K562 (cell line): ENCODE measurements around the gene LTA. TPM values are rescaled to one million over a fixed set of nuclear protein-coding genes. Genes with fewer than 3 reads are reported as not detected.

Source experiments
- ATAC-seq: fragments of 200-7000 bp; cut with Tn5 transposase; 3 replicates; pipeline ENCODE4 v1.9.1; 2020; ENCODE audit warnings: moderate library complexity
- BruUV-seq: library from RNA; stranded (reverse); fragments of 400-500 nt; replicated peaks from 2 replicates; lab custom pipeline; 2021; lab: Mats Ljungman, UMichigan
- CTCF ChIA-PET: fragments of 300-600 bp; formaldehyde crosslinking; extraction: SDS; loops from one replicate; lab custom pipeline; 2021; ENCODE audit warnings: low intra/inter-chr PET ratio; lab: Yijun Ruan, JAX
- POLR2A ChIA-PET: fragments of 300-600, 350-650 bp; sonication (Branson Sonifier 250); formaldehyde crosslinking; extraction: SDS; loops from one replicate; lab custom pipeline; 2021; ENCODE audit warnings: antibody characterized with exemption, inconsistent platforms; lab: Yijun Ruan, JAX
- DNase-seq, 4 experiments: peaks; one replicate each; pipeline versions ENCODE4 v3.0.0 to v3.0.0-alpha.2; 2011 to 2018; ENCODE audit warnings: low spot score in 3 of 4, mixed read lengths in 3 of 4; ENCODE audit errors: extremely low read depth in 1 of 4
- FAIRE-seq: peaks from 2 replicates; lab custom pipeline; 2011; peaks lifted over from hg19 to GRCh38; lab: Jason Lieb, UNC
- H2AFZ ChIP-seq: 2 replicates; pipeline ENCODE4 v1.6.0; 2011; ENCODE audit warnings: low read depth, low read length, control low read depth, inconsistent platforms
- H3K27ac ChIP-seq: fragments of 200-600 bp; 3 replicates; pipeline ENCODE4 v1.8.0; 2011; ENCODE audit warnings: low read depth, mild to moderate bottlenecking, control low read depth, inconsistent platforms, low read length, moderate library complexity, mixed read lengths; ENCODE audit errors: extremely low read depth
- H3K27me3 ChIP-seq, 2 experiments: fragments of 300-600 bp in 1 of 2; 2 replicates in 1 of 2; 3 replicates in 1 of 2; pipeline versions ENCODE4 v1.6.0 to v1.8.0; 2011; ENCODE audit warnings: inconsistent platforms in 2 of 2, low read length in 2 of 2, mild to moderate bottlenecking in 1 of 2, mixed read lengths in 1 of 2, moderate library complexity in 1 of 2; ENCODE audit not compliant: control insufficient read depth in 2 of 2, insufficient read depth in 2 of 2
- H3K36me3 ChIP-seq: fragments of 300-600 bp; 3 replicates; pipeline ENCODE4 v1.8.0; 2011; ENCODE audit warnings: mild to moderate bottlenecking, low read length, inconsistent platforms; ENCODE audit not compliant: control insufficient read depth, insufficient read depth
- H3K4me1 ChIP-seq, 2 experiments: fragments of 200-600 bp in 1 of 2; replicated peaks in 1 of 2; 2 replicates in 1 of 2; 3 replicates in 1 of 2; pipeline versions ENCODE4 v1.5.1 to v1.8.0; 2011; ENCODE audit warnings: inconsistent platforms in 2 of 2, low read length in 2 of 2, mild to moderate bottlenecking in 1 of 2, mixed read lengths in 1 of 2, moderate library complexity in 1 of 2; ENCODE audit not compliant: control insufficient read depth in 2 of 2, insufficient read depth in 2 of 2
- H3K4me2 ChIP-seq: 2 replicates; pipeline ENCODE4 v1.6.1; 2011; ENCODE audit warnings: low read length, control low read depth, inconsistent platforms, mixed read lengths; ENCODE audit not compliant: insufficient read depth
- H3K4me3 ChIP-seq: fragments of 200-600 bp; sonication (generic), shearing (Covaris generic); 2 replicates; pipeline ENCODE4 v1.5.1; 2016; ENCODE audit warnings: control low read depth, inconsistent platforms
- H3K79me2 ChIP-seq: fragments of 200-600 bp; 3 replicates; pipeline ENCODE4 v1.8.0; 2011; ENCODE audit warnings: low read length, inconsistent platforms; ENCODE audit not compliant: control insufficient read depth, insufficient read depth
- H3K9ac ChIP-seq, 2 experiments: 2 replicates each; pipeline versions ENCODE4 v1.6.0 to v1.6.1; 2011; ENCODE audit warnings: low read depth in 2 of 2, low read length in 2 of 2, control low read depth in 1 of 2, inconsistent platforms in 1 of 2, mild to moderate bottlenecking in 1 of 2, mixed read lengths in 1 of 2; ENCODE audit not compliant: insufficient read depth in 1 of 2
- H3K9me1 ChIP-seq: one replicate; pipeline ENCODE4 v1.6.0; 2011; ENCODE audit warnings: inconsistent platforms, mild to moderate bottlenecking, low read length, moderate library complexity; ENCODE audit not compliant: control insufficient read depth, insufficient read depth
- H3K9me3 ChIP-seq: replicated peaks from 2 replicates; pipeline ENCODE4 v1.5.1; 2011; ENCODE audit warnings: low read depth, low read length, inconsistent platforms; ENCODE audit not compliant: control insufficient read depth, insufficient read depth
- H4K20me1 ChIP-seq: replicated peaks from 2 replicates; pipeline ENCODE4 v1.6.1; 2011; ENCODE audit warnings: low read length, inconsistent platforms, mixed read lengths; ENCODE audit not compliant: control insufficient read depth, insufficient read depth
- EHMT2 ChIP-seq: fragments of 450-650 bp; IDR thresholded peaks from 2 replicates; pipeline ENCODE4 v1.6.1; 2018; ENCODE audit warnings: antibody characterized with exemption
- FOXP1 ChIP-seq: sonication (generic); formaldehyde crosslinking; IDR thresholded peaks from 2 replicates; pipeline ENCODE4 v1.8.0; 2022; ENCODE audit warnings: mild to moderate bottlenecking, missing genetic modification reagents
- KHSRP ChIP-seq: fragments of 450-650 bp; IDR thresholded peaks from 2 replicates; pipeline ENCODE4 v1.6.1; 2017
- NCOR1 ChIP-seq: fragments of 450-650 bp; IDR thresholded peaks from 2 replicates; pipeline ENCODE4 v1.6.1; 2016; ENCODE audit warnings: mild to moderate bottlenecking, moderate library complexity
- PHTF2 ChIP-seq: fragments of 250-450 bp; sonication (Bioruptor Pico); IDR thresholded peaks from 2 replicates; pipeline ENCODE4 v1.5.0; 2021; ENCODE audit warnings: mild to moderate bottlenecking
- PTBP1 ChIP-seq: fragments of 200-400 bp; formaldehyde crosslinking; IDR thresholded peaks from 2 replicates; pipeline ENCODE4 v1.6.1; 2017; ENCODE audit warnings: low read depth, low read length
- RAD21 ChIP-seq, 2 experiments: fragments of 250-450 bp in 1 of 2; fragments of 450-650 bp in 1 of 2; sonication (Bioruptor Pico) in 1 of 2; formaldehyde crosslinking in 1 of 2; IDR thresholded peaks in 1 of 2; conservative IDR thresholded peaks in 1 of 2; 2 replicates each; pipeline versions ENCODE4 v1.4.0 to v1.8.0; 2020 to 2022; ENCODE audit warnings: mild to moderate bottlenecking in 2 of 2, moderate library complexity in 1 of 2
- RBM22 ChIP-seq: fragments of 200-400 bp; formaldehyde crosslinking; IDR thresholded peaks from 2 replicates; pipeline ENCODE4 v1.6.1; 2018; ENCODE audit warnings: low read length, low read depth; ENCODE audit not compliant: poor library complexity, severe bottlenecking
- SMAD4 ChIP-seq: fragments of 250-450 bp; sonication (Bioruptor Pico); conservative IDR thresholded peaks from 2 replicates; pipeline ENCODE4 v1.8.0; 2021; ENCODE audit warnings: inconsistent platforms, mild to moderate bottlenecking, moderate library complexity
- TEAD4 ChIP-seq, 2 experiments: sonication (generic) in 1 of 2; formaldehyde crosslinking in 1 of 2; IDR thresholded peaks; 2 replicates each; pipeline versions ENCODE4 v1.6.1 to v1.8.0; 2012 to 2022; ENCODE audit warnings: borderline replicate concordance in 1 of 2, inconsistent platforms in 1 of 2, low read length in 1 of 2, mild to moderate bottlenecking in 1 of 2, missing genetic modification reagents in 1 of 2
- ZBTB17 ChIP-seq: fragments of 450-650 bp; formaldehyde crosslinking; IDR thresholded peaks from 2 replicates; pipeline ENCODE4 v1.4.0; 2020; ENCODE audit warnings: mild to moderate bottlenecking
- ZBTB7A ChIP-seq: IDR thresholded peaks from 2 replicates; pipeline ENCODE4 v1.6.1; 2011; ENCODE audit warnings: low read depth, mild to moderate bottlenecking, low read length, moderate library complexity, borderline replicate concordance; ENCODE audit not compliant: control insufficient read depth
- ZNF263 ChIP-seq: sonication (generic); formaldehyde crosslinking; IDR thresholded peaks from 2 replicates; pipeline ENCODE4 v1.8.0; 2022; ENCODE audit warnings: mild to moderate bottlenecking, missing genetic modification reagents, borderline replicate concordance
- WGBS: fragments of 100-300 bp; shearing (Covaris generic); methylation state at CpG from one replicate; pipeline ENCODE4 v1.1.6; 2016; ENCODE audit warnings: low coverage, mixed read lengths; ENCODE audit not compliant: insufficient coverage; ENCODE audit errors: missing lambda C conversion rate; 5-methylcytosine and 5-hydroxymethylcytosine counted together
- in situ Hi-C: fragments of 300-500 bp; cut with MboI; formaldehyde crosslinking; loops from 4 replicates; pipeline ENCODE4 v1.15.0; 2018; ENCODE audit warnings: inconsistent platforms, mixed read lengths
- intact Hi-C: fragments of 100-400 bp; cut with micrococcal nuclease; formaldehyde crosslinking; loops from 2 replicates; pipeline ENCODE4 v1.14.2; 2022
- polyA plus RNA-seq, 8 experiments: library from polyadenylated mRNA; depleted of rRNA in 4 of 8; stranded (reverse) in 5 of 8; unstranded in 3 of 8; fragments of >200 nt; fragmentation: Nextera tagmentation in 2 of 8; fragmentation: Illumina TruSeq in 1 of 8; extraction: Ambion mirVana in 2 of 8; extraction: Trizol in 1 of 8; gene quantifications; 2 replicates each; pipeline versions ENCODE4 v1.2.1 to v1.2.3, GENCODE V29; 2011 to 2014; ENCODE audit warnings: inconsistent platforms in 1 of 8, missing spikeins in 1 of 8
- total RNA-seq, 7 experiments: library from RNA; depleted of rRNA in 6 of 7; stranded (reverse); fragments of >200 nt in 6 of 7; fragmentation: Illumina TruSeq in 2 of 7; extraction: Trizol in 2 of 7; gene quantifications; 2 replicates each; pipeline versions ENCODE4 v1.2.1 to v1.2.3, GENCODE V29; 2011 to 2021; ENCODE audit warnings: low replicate concordance in 1 of 7
- TF ChIP-seq, protein P1 (sequence below): fragments of 450-650 bp; IDR thresholded peaks from 2 replicates; pipeline ENCODE4 v1.6.1; 2016

Gene LTA
- total and polyA plus RNA-seq, 9 of the 15 experiments (the other 6 are each of a cell fraction or from before 2014, with no cell fraction given), result 0.80 TPM; not detected in 8

DNA sequence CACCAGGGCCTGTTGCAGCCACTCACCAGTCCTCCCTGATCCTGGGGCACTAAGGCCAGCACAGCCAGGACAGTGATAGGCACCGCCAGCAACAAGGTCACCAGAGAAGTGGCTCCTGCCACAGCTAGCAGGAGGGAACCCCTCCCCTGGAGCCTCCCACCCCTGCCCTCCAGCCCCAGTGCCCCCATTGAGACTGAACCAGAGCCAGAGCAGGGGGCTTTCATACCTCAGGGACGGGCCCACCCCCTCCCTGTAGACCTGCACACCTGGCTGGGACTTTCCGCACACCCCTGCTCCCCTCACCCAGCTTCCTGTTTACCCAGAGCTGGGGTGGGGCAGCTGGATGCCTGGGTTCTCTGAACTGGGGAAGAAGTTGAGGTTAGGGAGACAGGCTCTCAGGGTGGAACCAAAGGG lies 10.1 kb downstream of the LTA start, which contains the start of gene LTB:
TSS of gene LTB (minus strand) at position 195 of the 414 bp plus-strand sequence. CDS start at position 188, 7 bp downstream.
- ChIA-PET CTCF (no interaction called here), POLR2A (interaction anchor here (0.6 to 3.1 kb wide), 12 partner anchors 8 to 700 kb away, joined by 3 to 20 read pairs (median 4); partner anchors contain the start of genes DDX39B and TNF)
- Histone ChIP-seq H3K9me3 (no peaks in the 10 kb centered on the region), H3K36me3 (no peaks in the 10 kb centered on the region), H3K27me3 (no peaks in the 10 kb centered on the region), H3K4me1 (peaks cover 17 to 29% of the 10 kb centered on the region in 2 experiments), H3K9ac (peak within 1 kb of the TSS; percentile 75 to 97), H3K27ac (peak within 1 kb of the TSS; percentile 45; the same call in 1 of the 3 replicates), H3K4me3 (peak within 1 kb of the TSS; percentile 62), H2AFZ (peak within 1 kb of the TSS; percentile 97), H3K9me1 (no peaks in the 10 kb centered on the region), H4K20me1 (no peaks in the 10 kb centered on the region), H3K79me2 (no peaks in the 10 kb centered on the region), H3K4me2 (peak within 1 kb of the TSS; percentile 91)
- ATAC-seq, result no peak
- TF ChIP-seq RAD21 (CRISPR knock-in tag; conservative IDR thresholded peaks at IDR 0.05 in 1 of 2, IDR thresholded peaks at IDR 0.05 in 1 of 2) (no peak), ZNF263 (peak; percentile 53; the same call in 1 of the 2 replicates), ZBTB7A (peak; percentile 23; the same call in 1 of the 2 replicates)
- WGBS, result 60% methylated on average over 3 of the region's 3 CpGs
- BruUV-seq, result no TSS peak
- no peak for DNase-seq
- intact Hi-C loops (loop anchor here (10.0 kb wide), 1 partner anchor 387 kb away; no protein-coding TSS in a partner anchor), in situ Hi-C loops (no loop called here)
- no peak for FAIRE-seq

DNA sequence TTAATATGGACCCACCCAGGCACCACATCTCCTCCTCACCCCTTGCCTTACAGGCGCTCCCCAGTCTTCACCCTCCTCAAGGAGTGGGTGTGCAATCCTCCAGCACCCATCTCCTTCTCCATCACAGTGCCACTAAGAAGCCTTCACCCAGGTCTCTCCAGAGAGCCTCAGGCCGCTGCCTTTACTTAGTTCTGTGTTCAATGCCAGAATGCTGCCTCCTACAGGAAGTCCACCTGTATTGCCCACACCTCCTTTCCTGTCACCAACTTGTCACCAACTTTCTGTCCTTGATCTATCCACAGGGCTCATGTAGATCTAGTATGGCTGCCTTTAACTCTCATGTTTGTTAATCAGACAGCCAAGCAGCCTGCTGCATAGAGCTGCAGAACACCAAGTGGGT lies 13.4 kb downstream of the LTA start:
- no TSS peak for BruUV-seq
- FAIRE-seq, result peak; percentile 71
- no peaks in the 10 kb centered on the region for H3K36me3 ChIP-seq
- 49% methylated on average over 2 of the region's 2 CpGs for WGBS
- H3K79me2 ChIP-seq, result no peaks in the 10 kb centered on the region
- no peaks in the 10 kb centered on the region for H3K27me3 ChIP-seq
- H2AFZ ChIP-seq, result peak overlapping the region; percentile 51; the same call in 1 of the 2 replicates
- H3K4me3 ChIP-seq, result no peak overlapping the region
- peak; percentile 52 to 71 (median 66) for DNase-seq
- no peak overlapping the region for H3K4me2 ChIP-seq
- no peak overlapping the region for H3K27ac ChIP-seq
- H4K20me1 ChIP-seq, result no peaks in the 10 kb centered on the region
- ATAC-seq, result peak; percentile 44
- no peaks in the 10 kb centered on the region for H3K9me1 ChIP-seq
- no peaks in the 10 kb centered on the region for H3K9me3 ChIP-seq
- intact Hi-C loops (loop anchor here (10.0 kb wide), 1 partner anchor 391 kb away; no protein-coding TSS in a partner anchor), in situ Hi-C loops (no loop called here)
- CTCF ChIA-PET, result no interaction called here
- H3K4me1 ChIP-seq, result peaks cover 30 to 39% of the 10 kb centered on the region in 2 experiments
- POLR2A ChIA-PET, result interaction anchor here (1.0 to 1.6 kb wide), 2 partner anchors 13 to 18 kb away, joined by 3 to 6 read pairs; no protein-coding TSS in a partner anchor
- no peak overlapping the region for H3K9ac ChIP-seq
- no peak for TF ChIP-seq RBM22
- 0 out of 2 replicates have a peak, but pooled peaks have one; percentile 31 for TF ChIP-seq EHMT2
- no peak for TF ChIP-seq NCOR1
- TF ChIP-seq FOXP1 (CRISPR knock-in tag), result peak; percentile 32; the same call in 1 of the 2 replicates
- 0 out of 2 replicates have a peak, but pooled peaks have one; percentile 29 for TF ChIP-seq SMAD4 (CRISPR knock-in tag)
- TF ChIP-seq PHTF2 (CRISPR knock-in tag), result 0 out of 2 replicates have a peak, but pooled peaks have one; percentile 23
- peak; percentile 91; the same call in 1 of the 2 replicates for TF ChIP-seq PTBP1
- no peak for TF ChIP-seq KHSRP
- TF ChIP-seq, protein P1, sequence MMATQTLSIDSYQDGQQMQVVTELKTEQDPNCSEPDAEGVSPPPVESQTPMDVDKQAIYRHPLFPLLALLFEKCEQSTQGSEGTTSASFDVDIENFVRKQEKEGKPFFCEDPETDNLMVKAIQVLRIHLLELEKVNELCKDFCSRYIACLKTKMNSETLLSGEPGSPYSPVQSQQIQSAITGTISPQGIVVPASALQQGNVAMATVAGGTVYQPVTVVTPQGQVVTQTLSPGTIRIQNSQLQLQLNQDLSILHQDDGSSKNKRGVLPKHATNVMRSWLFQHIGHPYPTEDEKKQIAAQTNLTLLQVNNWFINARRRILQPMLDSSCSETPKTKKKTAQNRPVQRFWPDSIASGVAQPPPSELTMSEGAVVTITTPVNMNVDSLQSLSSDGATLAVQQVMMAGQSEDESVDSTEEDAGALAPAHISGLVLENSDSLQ, result peak; percentile 68
- TF ChIP-seq ZBTB17 (CRISPR knock-in tag), result 0 out of 2 replicates have a peak, but pooled peaks have one; percentile 19
- TF ChIP-seq TEAD4 (IDR thresholded peaks at IDR 0.05; ENCODE audit: low read length), result 0 out of 2 replicates have a peak, but pooled peaks have one; percentile 8
- TF ChIP-seq TEAD4 (CRISPR knock-in tag; IDR thresholded peaks at IDR 0.05; ENCODE audit: borderline replicate concordance), result no peak
